Stomach (tissue), 9 donors: ENCODE data around the gene SCRN1. TPM values are rescaled to one million over a fixed set of nuclear protein-coding genes. Genes with fewer than 3 reads are reported as not detected.

Experiments used
- DNase-seq, 2 donors: peaks; one replicate each; pipeline versions ENCODE4 v3.0.0 to v3.0.0-alpha.2; 2013 to 2019
- H3K27ac ChIP-seq, 5 donors: fragments of 200-600 bp in 4 of 5; sonication (generic) in 4 of 5; one replicate each; pipeline ENCODE4 v1.5.1; 2013 to 2019; ENCODE audit warnings: mild to moderate bottlenecking in 1 of 5, moderate library complexity in 1 of 5
- H3K27me3 ChIP-seq, 3 donors: fragments of 200-600 bp; sonication (generic); one replicate each; pipeline ENCODE4 v1.5.1; 2017 to 2019; ENCODE audit warnings: mixed run types in 1 of 3
- H3K36me3 ChIP-seq, 4 donors: fragments of 200-600 bp; sonication (generic); 1 replicate in 3 of 4; 2 replicates in 1 of 4; pipeline ENCODE4 v1.5.1; 2016 to 2019
- H3K4me1 ChIP-seq, 4 donors: fragments of 200-600 bp; sonication (generic); one replicate each; pipeline ENCODE4 v1.5.1; 2016 to 2019
- H3K4me3 ChIP-seq, 4 donors: fragments of 200-600 bp; sonication (generic) in 3 of 4; one replicate each; pipeline ENCODE4 v1.5.1; 2016 to 2019; ENCODE audit warnings: mild to moderate bottlenecking in 1 of 4
- H3K9me3 ChIP-seq, 4 donors: fragments of 200-600 bp; sonication (generic); one replicate each; pipeline ENCODE4 v1.5.1; 2016 to 2019
- EP300 ChIP-seq: sonication (generic); formaldehyde crosslinking; IDR thresholded peaks from one replicate; pipeline ENCODE4 v1.6.1; 2017; ENCODE audit warnings: antibody characterized with exemption
- POLR2A ChIP-seq, 4 donors: fragments of 450-650 bp; IDR thresholded peaks; one replicate each; pipeline ENCODE4 v1.6.1; 2016; ENCODE audit warnings: antibody characterized with exemption in 4 of 4, control low read depth in 2 of 4, mild to moderate bottlenecking in 1 of 4, moderate library complexity in 1 of 4
- POLR2AphosphoS5 ChIP-seq, 3 donors: sonication (generic); formaldehyde crosslinking; IDR thresholded peaks; one replicate each; pipeline ENCODE4 v1.6.1; 2016; ENCODE audit warnings: antibody characterized with exemption in 3 of 3
- WGBS, 5 donors: extraction: QIAGEN DNeasy Blood & Tissue Kit in 3 of 5; methylation state at CpG; one replicate each; pipeline versions ENCODE4 v1.1.5 to v1.1.7; 2013 to 2018; 5-methylcytosine and 5-hydroxymethylcytosine counted together
- intact Hi-C: fragments of 100-400 bp; cut with DNase I; formaldehyde crosslinking; loops from one replicate; pipeline ENCODE4 v1.15.1; 2023; ENCODE audit warnings: low total_unique reads
- polyA plus RNA-seq, 3 donors: library from polyadenylated mRNA; stranded (reverse); fragments of 200-250 nt; gene quantifications; one replicate each; pipeline ENCODE4 v1.2.3, GENCODE V29; 2013
- small RNA-seq, 4 donors: library from RNA; depleted of rRNA; stranded (forward); fragments of <200 nt; gene quantifications; one replicate each; pipeline ENCODE3, GENCODE V24; 2016
- total RNA-seq, 5 donors: library from RNA; depleted of rRNA; stranded (reverse); fragments of >200 nt; gene quantifications; one replicate each; pipeline versions ENCODE4 v1.1.0 to v1.2.3, GENCODE V29; 2014 to 2016
- TF ChIP-seq, protein P1 (sequence below), 7 experiments: fragments of 450-650 bp in 4 of 7; fragments of 200-600 bp in 3 of 7; sonication (generic) in 3 of 7; IDR thresholded peaks; one replicate each; pipeline ENCODE4 v1.5.1; 2016 to 2019; ENCODE audit warnings: antibody characterized with exemption in 7 of 7, control low read depth in 2 of 7, mild to moderate bottlenecking in 1 of 7
- donor health status: healthy with polysubstance abuse.
- donor health status: Bipolar disorder and iron deficiency.
- donor health status: healthy.

SCRN1 gene
- total and polyA plus RNA-seq, 8 donors = 0.87 to 57.2 (median 22.9) TPM

DNA sequence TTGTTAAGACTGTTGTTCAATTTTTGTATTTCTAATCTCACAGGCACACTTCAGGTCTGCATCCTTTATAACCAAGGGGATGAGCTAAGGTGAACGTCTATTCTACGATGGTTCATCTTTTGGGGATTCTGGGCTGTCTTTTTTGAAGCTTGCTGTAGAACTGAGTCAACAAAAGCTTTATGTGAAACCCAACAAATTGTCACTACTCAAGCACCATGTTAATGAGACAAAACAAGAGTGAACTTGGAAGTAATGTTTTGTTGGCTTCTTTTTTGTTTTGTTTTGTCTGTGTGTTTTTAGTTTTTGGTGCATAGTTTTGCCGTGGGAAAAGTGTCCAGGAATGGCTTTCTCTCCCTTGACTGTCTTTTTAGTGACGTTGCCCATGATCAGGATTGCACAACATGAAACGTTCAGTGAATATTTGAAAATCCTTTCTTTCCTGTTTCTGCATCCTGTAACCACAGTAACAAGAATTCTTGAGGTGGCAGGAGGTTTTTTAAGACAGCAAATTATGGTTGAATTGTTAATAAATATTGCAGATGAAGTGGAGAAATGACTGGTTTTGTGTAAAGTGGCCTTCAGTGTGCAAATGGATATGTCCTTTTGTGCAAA lies 117.7 kb downstream of the SCRN1 start:
- Histone ChIP-seq H3K4me1 (peaks cover 2 to 6% (median 3%) of the 10 kb centered on the region in 4 donors), H3K27ac (no peak overlapping the region), H3K9me3 (no peaks in the 10 kb centered on the region), H3K4me3 (no peak overlapping the region), H3K36me3 (no peaks in the 10 kb centered on the region), H3K27me3 (no peaks in the 10 kb centered on the region)
- 71 to 77% (median 76%) methylated on average over 5 of the region's 5 CpGs for WGBS, 5 donors
- intact Hi-C loops = no loop called here
- no peak for TF ChIP-seq POLR2AphosphoS5 (IDR thresholded peaks at IDR 0.05)
- TF ChIP-seq, protein P1, sequence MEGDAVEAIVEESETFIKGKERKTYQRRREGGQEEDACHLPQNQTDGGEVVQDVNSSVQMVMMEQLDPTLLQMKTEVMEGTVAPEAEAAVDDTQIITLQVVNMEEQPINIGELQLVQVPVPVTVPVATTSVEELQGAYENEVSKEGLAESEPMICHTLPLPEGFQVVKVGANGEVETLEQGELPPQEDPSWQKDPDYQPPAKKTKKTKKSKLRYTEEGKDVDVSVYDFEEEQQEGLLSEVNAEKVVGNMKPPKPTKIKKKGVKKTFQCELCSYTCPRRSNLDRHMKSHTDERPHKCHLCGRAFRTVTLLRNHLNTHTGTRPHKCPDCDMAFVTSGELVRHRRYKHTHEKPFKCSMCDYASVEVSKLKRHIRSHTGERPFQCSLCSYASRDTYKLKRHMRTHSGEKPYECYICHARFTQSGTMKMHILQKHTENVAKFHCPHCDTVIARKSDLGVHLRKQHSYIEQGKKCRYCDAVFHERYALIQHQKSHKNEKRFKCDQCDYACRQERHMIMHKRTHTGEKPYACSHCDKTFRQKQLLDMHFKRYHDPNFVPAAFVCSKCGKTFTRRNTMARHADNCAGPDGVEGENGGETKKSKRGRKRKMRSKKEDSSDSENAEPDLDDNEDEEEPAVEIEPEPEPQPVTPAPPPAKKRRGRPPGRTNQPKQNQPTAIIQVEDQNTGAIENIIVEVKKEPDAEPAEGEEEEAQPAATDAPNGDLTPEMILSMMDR (IDR thresholded peaks at IDR 0.05) = no peak
- no peak for TF ChIP-seq EP300
- TF ChIP-seq POLR2A (IDR thresholded peaks at IDR 0.05) = no peak
- DNase-seq = no peak

Small RNAs within 50 kb of the gene (small RNA-seq; reads per million reads assigned to genes)
- 0 reads per million in 4 donors for gene RF01210

Other genes starting within 250 kb of the SCRN1 start
- 10 to 100 TPM in 1 of 5 donors, 1 to 10 TPM in 3, not detected in 1; 1.2 to 11.2 (median 1.6) TPM for gene WIPF3, start 183.3 kb downstream of the SCRN1 start, total RNA-seq
- 1 to 10 TPM; 4.0 to 5.9 (median 5.0) TPM for gene WIPF3, start 183.3 kb downstream of the SCRN1 start, polyA plus RNA-seq
- 10 to 100 TPM in 3 of 5 donors, 1 to 10 TPM in 1, under 1 TPM in 1; 0.29 to 45.2 (median 11.1) TPM for gene FKBP14, start 36.9 kb upstream of the SCRN1 start, total RNA-seq
- gene FKBP14, start 36.9 kb upstream of the SCRN1 start, polyA plus RNA-seq = 1 to 10 TPM; 1.4 to 3.2 (median 2.6) TPM
- 10 to 100 TPM in 2 of 5 donors, 1 to 10 TPM in 3; 4.9 to 18.5 (median 8.5) TPM for gene PLEKHA8, start 38.6 kb upstream of the SCRN1 start, total RNA-seq
- 1 to 10 TPM; 2.2 to 3.0 (median 2.9) TPM for gene PLEKHA8, start 38.6 kb upstream of the SCRN1 start, polyA plus RNA-seq
- gene MTURN, start 145.2 kb upstream of the SCRN1 start, total RNA-seq = 10 to 100 TPM in 4 of 5 donors, 1 to 10 TPM in 1; 7.8 to 84.8 (median 38.7) TPM
- gene MTURN, start 145.2 kb upstream of the SCRN1 start, polyA plus RNA-seq = 10 to 100 TPM; 19.5 to 52.7 (median 28.6) TPM